ENCODE results near the gene PITPNM3.
"Not testable (repeated sequence)": the region's sequence is repeated elsewhere in the genome, so short reads cannot be mapped to it uniquely, and the experiment has no call there.

PITPNM3 gene

GRCh38 chr17:6573982-6574686 lies 17.8 kb upstream of the PITPNM3 start:
- TF ChIP-seq CTCF (IDR thresholded peaks at IDR 0.05; ENCODE audit: low read depth, low read length, missing control alignments) = no peak
- H3K36me3 ChIP-seq (replicated peaks) = no peaks in the 10 kb centered on the region
- in situ Hi-C loops (cut with HindIII; ENCODE audit: low pct_ligation_motif_present, low sequenced_read_pairs) = no loop called here
- H3K27ac ChIP-seq = no peak overlapping the region
- no peak for DNase-seq
- no peaks in the 10 kb centered on the region for H3K27me3 ChIP-seq (replicated peaks)
- H3K4me3 ChIP-seq (ENCODE audit: low read depth, low read length) = no peak overlapping the region

DNA sequence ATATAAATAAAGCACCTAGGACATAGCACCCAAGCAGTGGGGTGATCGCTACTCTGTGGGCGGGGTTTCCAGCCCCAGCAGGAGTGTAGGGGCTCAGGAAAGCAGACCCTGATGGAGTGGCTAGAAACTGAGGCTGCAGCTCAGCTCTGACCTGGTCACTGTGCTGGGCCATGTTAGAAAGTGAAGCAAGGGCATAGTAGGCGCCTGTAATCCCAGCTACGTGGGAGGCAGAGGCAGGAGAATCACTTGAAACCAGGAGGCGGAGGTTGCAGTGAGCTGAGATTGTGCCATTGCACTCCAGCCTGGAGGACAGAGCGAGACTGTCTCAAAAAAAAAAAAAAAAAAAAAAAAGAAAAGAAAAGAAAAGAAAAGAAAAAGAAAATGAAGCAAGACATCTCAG lies 17.1 kb upstream of the PITPNM3 start:
- H3K4me3 ChIP-seq (ENCODE audit: low read depth, low read length); in situ Hi-C loops (cut with HindIII; ENCODE audit: low pct_ligation_motif_present, low sequenced_read_pairs); DNase-seq; H3K36me3 ChIP-seq (replicated peaks); H3K27me3 ChIP-seq (replicated peaks); H3K27ac ChIP-seq: not testable (repeated sequence)

- in situ Hi-C loops (cut with HindIII; ENCODE audit: low pct_ligation_motif_present, low sequenced_read_pairs) = no loop called here
- no peak for DNase-seq
- H3K36me3 ChIP-seq (replicated peaks) = no peaks in the 10 kb centered on the region
- H3K27ac ChIP-seq = no peak overlapping the region
- no peak for TF ChIP-seq CTCF (IDR thresholded peaks at IDR 0.05; ENCODE audit: low read depth, low read length, missing control alignments)
- no peak overlapping the region for H3K4me3 ChIP-seq (ENCODE audit: low read depth, low read length)
- no peaks in the 10 kb centered on the region for H3K27me3 ChIP-seq (replicated peaks)
Measured at GRCh38 chr17:6572972-6573370, 16.6 kb upstream of the PITPNM3 start.

DNA sequence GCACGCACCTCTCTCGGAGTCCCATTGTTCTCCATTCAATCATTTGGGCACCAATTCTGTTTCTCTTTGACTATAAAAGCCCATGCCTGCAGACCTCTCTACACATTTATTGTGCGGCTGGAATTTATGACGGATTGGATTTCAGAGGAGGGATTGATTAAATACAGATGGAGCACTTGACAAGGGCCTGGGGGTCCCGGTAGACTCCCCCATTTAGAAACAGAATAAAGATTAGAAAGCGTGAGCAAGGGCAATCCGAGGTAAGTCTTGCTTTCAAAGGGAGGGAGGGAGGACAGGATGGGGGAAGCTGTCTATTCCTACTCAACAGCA lies 15.1 kb upstream of the PITPNM3 start:
- in situ Hi-C loops (cut with HindIII; ENCODE audit: low pct_ligation_motif_present, low sequenced_read_pairs) = no loop called here
- H3K36me3 ChIP-seq (replicated peaks) = no peaks in the 10 kb centered on the region
- TF ChIP-seq CTCF (IDR thresholded peaks at IDR 0.05; ENCODE audit: low read depth, low read length, missing control alignments) = no peak
- H3K4me3 ChIP-seq (ENCODE audit: low read depth, low read length) = no peak overlapping the region
- H3K27ac ChIP-seq = no peak overlapping the region
- DNase-seq = no peak
- no peaks in the 10 kb centered on the region for H3K27me3 ChIP-seq (replicated peaks)

- Histone ChIP-seq H3K27ac (no peak overlapping the region), H3K36me3 (replicated peaks) (no peaks in the 10 kb centered on the region), H3K4me3 (ENCODE audit: low read depth, low read length) (no peak overlapping the region), H3K27me3 (replicated peaks) (no peaks in the 10 kb centered on the region)
- no peak for DNase-seq
- no peak for TF ChIP-seq CTCF (IDR thresholded peaks at IDR 0.05; ENCODE audit: low read depth, low read length, missing control alignments)
- in situ Hi-C loops (cut with HindIII; ENCODE audit: low pct_ligation_motif_present, low sequenced_read_pairs) = no loop called here
Measured at GRCh38 chr17:6570731-6571451, 14.5 kb upstream of the PITPNM3 start.

- in situ Hi-C loops (cut with HindIII; ENCODE audit: low pct_ligation_motif_present, low sequenced_read_pairs) = no loop called here
- no peak overlapping the region for H3K4me3 ChIP-seq (ENCODE audit: low read depth, low read length)
- H3K27ac ChIP-seq = no peak overlapping the region
- DNase-seq = no peak
- TF ChIP-seq CTCF (IDR thresholded peaks at IDR 0.05; ENCODE audit: low read depth, low read length, missing control alignments) = no peak
- H3K36me3 ChIP-seq (replicated peaks) = no peaks in the 10 kb centered on the region
- no peaks in the 10 kb centered on the region for H3K27me3 ChIP-seq (replicated peaks)
Measured at GRCh38 chr17:6569370-6570285, 13.3 kb upstream of the PITPNM3 start.
